Rectal smooth muscle tissue (tissue), 1 donor: ENCODE measurements around the gene SF3B2.

Experiments
- H3K27ac ChIP-seq: one replicate; pipeline ENCODE4 v1.7.0; 2013; ENCODE audit warnings: low read depth, low read length, inconsistent platforms
- H3K27me3 ChIP-seq: one replicate; pipeline ENCODE4 v1.7.0; 2013; ENCODE audit warnings: low read length; ENCODE audit not compliant: control insufficient read depth, insufficient read depth
- H3K36me3 ChIP-seq: one replicate; pipeline ENCODE4 v1.7.0; 2013; ENCODE audit warnings: low read length; ENCODE audit not compliant: control insufficient read depth, insufficient read depth
- H3K4me1 ChIP-seq: one replicate; pipeline ENCODE4 v1.7.0; 2013; ENCODE audit warnings: low read length; ENCODE audit not compliant: control insufficient read depth, insufficient read depth
- H3K4me3 ChIP-seq: one replicate; pipeline ENCODE4 v1.7.0; 2013; ENCODE audit warnings: low read length
- H3K9ac ChIP-seq: one replicate; pipeline ENCODE4 v1.7.0; 2013; ENCODE audit warnings: low read length

SF3B2 gene

GRCh38 chr11:66063900-66064299 is 11.7 kb downstream of the SF3B2 start:
- H3K4me1 ChIP-seq, result peaks cover 7% of the 10 kb centered on the region
- peaks cover 67% of the 10 kb centered on the region for H3K36me3 ChIP-seq
- no peak overlapping the region for H3K27ac ChIP-seq
- H3K4me3 ChIP-seq, result no peak overlapping the region
- no peak overlapping the region for H3K9ac ChIP-seq
- H3K27me3 ChIP-seq, result no peaks in the 10 kb centered on the region

- Histone ChIP-seq H3K27me3 (no peaks in the 10 kb centered on the region), H3K4me3 (no peak overlapping the region), H3K36me3 (peaks cover 61% of the 10 kb centered on the region), H3K4me1 (peaks cover 13% of the 10 kb centered on the region), H3K9ac (no peak overlapping the region), H3K27ac (no peak overlapping the region)
Measured at GRCh38 chr11:66064571-66064970, 12.4 kb downstream of the SF3B2 start.

GRCh38 chr11:66066751-66067150 is 14.6 kb downstream of the SF3B2 start:
- no peaks in the 10 kb centered on the region for H3K27me3 ChIP-seq
- peaks cover 13% of the 10 kb centered on the region for H3K4me1 ChIP-seq
- H3K9ac ChIP-seq, result no peak overlapping the region
- no peak overlapping the region for H3K27ac ChIP-seq
- no peak overlapping the region for H3K4me3 ChIP-seq
- peaks cover 39% of the 10 kb centered on the region for H3K36me3 ChIP-seq

GRCh38 chr11:66067640-66068039 is 15.5 kb downstream of the SF3B2 start:
- Histone ChIP-seq H3K9ac (no peak overlapping the region), H3K27ac (peak overlapping the region; percentile 31), H3K4me1 (peaks cover 13% of the 10 kb centered on the region), H3K36me3 (peaks cover 37% of the 10 kb centered on the region), H3K27me3 (no peaks in the 10 kb centered on the region), H3K4me3 (no peak overlapping the region)

- no peaks in the 10 kb centered on the region for H3K27me3 ChIP-seq
- H3K27ac ChIP-seq, result peak overlapping the region; percentile 89
- no peak overlapping the region for H3K9ac ChIP-seq
- peak overlapping the region; percentile 20 for H3K4me3 ChIP-seq
- H3K4me1 ChIP-seq, result peaks cover 13% of the 10 kb centered on the region
- H3K36me3 ChIP-seq, result peaks cover 31% of the 10 kb centered on the region
Measured at GRCh38 chr11:66068154-66068821, 16.1 kb downstream of the SF3B2 start.

- H3K4me3 ChIP-seq, result peak overlapping the region; percentile 65
- H3K4me1 ChIP-seq, result peaks cover 13% of the 10 kb centered on the region
- peak overlapping the region; percentile 89 for H3K27ac ChIP-seq
- peak overlapping the region; percentile 67 for H3K9ac ChIP-seq
- H3K27me3 ChIP-seq, result no peaks in the 10 kb centered on the region
- H3K36me3 ChIP-seq, result peaks cover 23% of the 10 kb centered on the region
Measured at GRCh38 chr11:66068923-66069714, 17.0 kb downstream of the SF3B2 start.

GRCh38 chr11:66069715-66070603 is 17.8 kb downstream of the SF3B2 start, which contains the start of gene PACS1:
Gene PACS1, plus strand, starts transcription at chr11:66070272. Its CDS starts 215 bp downstream, at chr11:66070487.
- Histone ChIP-seq H3K4me3 (peak within 1 kb of the TSS; percentile 76), H3K27ac (peak within 1 kb of the TSS; percentile 89), H3K36me3 (peaks cover 21% of the 10 kb centered on the region), H3K4me1 (peaks cover 13% of the 10 kb centered on the region), H3K27me3 (no peaks in the 10 kb centered on the region), H3K9ac (peak within 1 kb of the TSS; percentile 67)

GRCh38 chr11:66070604-66071380 is 18.6 kb downstream of the SF3B2 start:
- Histone ChIP-seq H3K4me3 (peak overlapping the region; percentile 76), H3K27ac (peak overlapping the region; percentile 80), H3K4me1 (peaks cover 13% of the 10 kb centered on the region), H3K9ac (no peak overlapping the region), H3K27me3 (no peaks in the 10 kb centered on the region), H3K36me3 (peaks cover 19% of the 10 kb centered on the region)

- Histone ChIP-seq H3K4me3 (peak overlapping the region; percentile 76), H3K9ac (no peak overlapping the region), H3K36me3 (peaks cover 19% of the 10 kb centered on the region), H3K27ac (peak overlapping the region; percentile 80), H3K4me1 (peaks cover 13% of the 10 kb centered on the region), H3K27me3 (no peaks in the 10 kb centered on the region)
Measured at GRCh38 chr11:66071381-66071801, 19.2 kb downstream of the SF3B2 start.

- Histone ChIP-seq H3K27ac (no peak overlapping the region), H3K27me3 (no peaks in the 10 kb centered on the region), H3K4me3 (peak overlapping the region; percentile 76), H3K4me1 (peaks cover 13% of the 10 kb centered on the region), H3K36me3 (peaks cover 16% of the 10 kb centered on the region), H3K9ac (no peak overlapping the region)
Measured at GRCh38 chr11:66072081-66072480, 19.9 kb downstream of the SF3B2 start.

- H3K4me3 ChIP-seq, result no peak overlapping the region
- no peak overlapping the region for H3K9ac ChIP-seq
- H3K4me1 ChIP-seq, result peaks cover 13% of the 10 kb centered on the region
- H3K27ac ChIP-seq, result no peak overlapping the region
- no peaks in the 10 kb centered on the region for H3K27me3 ChIP-seq
- peaks cover 11% of the 10 kb centered on the region for H3K36me3 ChIP-seq
Measured at GRCh38 chr11:66072518-66072917, 20.4 kb downstream of the SF3B2 start.
